Naive thymus-derived CD4-positive, alpha-beta T cell (primary cell): ENCODE data around the gene USP35. TPM values are rescaled to one million over a fixed set of nuclear protein-coding genes. Genes with fewer than 3 reads are reported as not detected.

Source experiments
- ATAC-seq: fragments of 150-1000 bp; cut with Tn5 transposase; 2 replicates; pipeline ENCODE4 v1.10.0; 2021; ENCODE audit warnings: mild to moderate bottlenecking, moderate library complexity
- CTCF ChIA-PET: fragments of 350-600 bp; sonication (Branson Sonifier 250); formaldehyde crosslinking; loops from one replicate; lab custom pipeline; 2021; ENCODE audit warnings: antibody characterized with exemption; lab: Charles Lee
- POLR2A ChIA-PET: fragments of 350-600 bp; sonication (Branson Sonifier 250); formaldehyde crosslinking; loops from one replicate; lab custom pipeline; 2021; ENCODE audit warnings: antibody characterized with exemption, inconsistent platforms; lab: Charles Lee
- DNase-seq, 9 donors: peaks; one replicate each; pipeline versions ENCODE4 v3.0.0 to v3.0.0-alpha.2; 2020 to 2022; ENCODE audit warnings: mixed read lengths in 1 of 9
- H3K27ac ChIP-seq: one replicate; pipeline ENCODE4 v1.7.0; 2013; ENCODE audit warnings: mild to moderate bottlenecking, low read depth, low read length, moderate library complexity
- H3K27me3 ChIP-seq, 2 donors: one replicate each; pipeline ENCODE4 v1.7.0; 2013; ENCODE audit warnings: low read length in 2 of 2, mild to moderate bottlenecking in 2 of 2, moderate library complexity in 2 of 2; ENCODE audit not compliant: control insufficient read depth in 2 of 2, insufficient read depth in 2 of 2
- H3K36me3 ChIP-seq, 3 experiments: 1 replicate in 2 of 3; 2 replicates in 1 of 3; pipeline ENCODE4 v1.7.0; 2013; ENCODE audit warnings: low read length in 3 of 3, mild to moderate bottlenecking in 3 of 3, moderate library complexity in 1 of 3; ENCODE audit not compliant: insufficient read depth in 3 of 3, control insufficient read depth in 2 of 3
- H3K4me1 ChIP-seq, 2 donors: one replicate each; pipeline ENCODE4 v1.7.0; 2013; ENCODE audit warnings: low read length in 2 of 2, mild to moderate bottlenecking in 2 of 2, moderate library complexity in 1 of 2; ENCODE audit not compliant: control insufficient read depth in 2 of 2, insufficient read depth in 2 of 2
- H3K4me3 ChIP-seq: 2 replicates; pipeline ENCODE4 v1.7.0; 2013; ENCODE audit warnings: mild to moderate bottlenecking, low read length
- H3K9me3 ChIP-seq, 3 experiments: 1 replicate in 2 of 3; 2 replicates in 1 of 3; pipeline ENCODE4 v1.7.0; 2013; ENCODE audit warnings: low read length in 3 of 3; ENCODE audit not compliant: control insufficient read depth in 2 of 3
- H3K27ac Mint-ChIP-seq, 9 donors: one replicate each; pipeline ENCODE4 v1.8.0; 2020 to 2022; ENCODE audit warnings: mixed read lengths in 9 of 9, mild to moderate bottlenecking in 8 of 9, moderate library complexity in 5 of 9, inconsistent platforms in 2 of 9
- H3K27me3 Mint-ChIP-seq, 5 donors: one replicate each; pipeline ENCODE4 v1.8.0; 2021 to 2022; ENCODE audit warnings: mixed read lengths in 5 of 5, mild to moderate bottlenecking in 1 of 5
- H3K36me3 Mint-ChIP-seq, 5 donors: one replicate each; pipeline ENCODE4 v1.8.0; 2020 to 2022; ENCODE audit warnings: mixed read lengths in 5 of 5, mild to moderate bottlenecking in 3 of 5, inconsistent platforms in 1 of 5
- H3K4me1 Mint-ChIP-seq, 7 donors: one replicate each; pipeline ENCODE4 v1.8.0; 2020 to 2022; ENCODE audit warnings: mixed read lengths in 7 of 7, mild to moderate bottlenecking in 3 of 7, inconsistent platforms in 1 of 7
- H3K4me3 Mint-ChIP-seq, 10 donors: one replicate each; pipeline ENCODE4 v1.8.0; 2020 to 2022; ENCODE audit warnings: mild to moderate bottlenecking in 10 of 10, mixed read lengths in 10 of 10, moderate library complexity in 6 of 10, inconsistent platforms in 2 of 10
- H3K9me3 Mint-ChIP-seq, 11 donors: one replicate each; pipeline ENCODE4 v1.8.0; 2020 to 2022; ENCODE audit warnings: mixed read lengths in 11 of 11, mild to moderate bottlenecking in 4 of 11, inconsistent platforms in 1 of 11, moderate library complexity in 1 of 11
- intact Hi-C, 2 donors: fragments of 100-400 bp; cut with micrococcal nuclease; formaldehyde crosslinking; loops; one replicate each; pipeline ENCODE4 v1.15.1; 2023
- polyA plus RNA-seq, 2 donors: library from polyadenylated mRNA; unstranded; fragments of 300-500 nt; fragmentation: Illumina TruSeq; gene quantifications; one replicate each; pipeline ENCODE4 v1.2.3, GENCODE V29; 2021
- total RNA-seq, 6 experiments: library from RNA in 5 of 6; stranded (reverse) in 5 of 6; gene quantifications; 1 replicate in 5 of 6; 2 replicates in 1 of 6; pipeline ENCODE4 v1.2.3 and lab custom pipeline; 2021 to 2026

Gene USP35
- total and polyA plus RNA-seq, 7 experiments from 2014 or later, result 1.2 to 19.2 (median 13.2) TPM

- POLR2A ChIA-PET, result interaction anchor here (1.0 kb wide), 1 partner anchor 18 kb away, joined by 3 read pairs; no protein-coding TSS in a partner anchor
- no peaks in the 10 kb centered on the region for H3K9me3 Mint-ChIP-seq
Measured at GRCh38 chr11:78147807-78148206, 40.9 kb upstream of the USP35 start.

GRCh38 chr11:78149646-78150045, 39.1 kb upstream of the USP35 start:
- no peaks in the 10 kb centered on the region for H3K36me3 ChIP-seq
- ATAC-seq (peak; percentile 48), DNase-seq (peak in 5 of 9 donors; percentile 15 to 42 (median 21))
- Mint-ChIP-seq H3K36me3 (peaks cover 0 to 11% (median 0%) of the 10 kb centered on the region in 5 donors), H3K27ac (no peak overlapping the region), H3K4me1 (peaks cover 0 to 6% (median 0%) of the 10 kb centered on the region in 7 donors), H3K4me3 (no peak overlapping the region), H3K27me3 (no peaks in the 10 kb centered on the region), H3K9me3 (no peaks in the 10 kb centered on the region)
- no peak overlapping the region for H3K27ac ChIP-seq
- H3K9me3 ChIP-seq, result no peaks in the 10 kb centered on the region
- no peak overlapping the region for H3K4me3 ChIP-seq
- no peaks in the 10 kb centered on the region for H3K27me3 ChIP-seq
- ChIA-PET POLR2A (interaction anchor here (1.0 kb wide), 1 partner anchor 19 kb away, joined by 3 read pairs; no protein-coding TSS in a partner anchor), CTCF (interaction anchor here (0.6 to 2.2 kb wide), 3 partner anchors 54 to 415 kb away, joined by 3 to 9 read pairs (median 4); no protein-coding TSS in a partner anchor)
- intact Hi-C loops, result loop anchor here in 1 of 2 donors (1.0 kb wide), 1 partner anchor 415 kb away; no protein-coding TSS in a partner anchor
- H3K4me1 ChIP-seq, result no peaks in the 10 kb centered on the region

More at GRCh38 chr11:78147807-78148206, 40.9 kb upstream of the USP35 start:
- intact Hi-C loops, result no loop called here
- CTCF ChIA-PET, result no interaction called here
- DNase-seq (no peak), ATAC-seq (no peak)
- H3K27ac Mint-ChIP-seq, result no peak overlapping the region
- Histone ChIP-seq H3K27ac (no peak overlapping the region), H3K4me3 (no peak overlapping the region), H3K36me3 (no peaks in the 10 kb centered on the region), H3K4me1 (no peaks in the 10 kb centered on the region), H3K27me3 (no peaks in the 10 kb centered on the region), H3K9me3 (no peaks in the 10 kb centered on the region)
- H3K4me3 Mint-ChIP-seq, result no peak overlapping the region
- peaks cover 0 to 20% (median 0%) of the 10 kb centered on the region in 5 donors for H3K36me3 Mint-ChIP-seq
- no peaks in the 10 kb centered on the region for H3K27me3 Mint-ChIP-seq
- H3K4me1 Mint-ChIP-seq, result peaks cover 0 to 6% (median 0%) of the 10 kb centered on the region in 7 donors

- Histone ChIP-seq H3K9me3 (no peaks in the 10 kb centered on the region), H3K27me3 (no peaks in the 10 kb centered on the region), H3K4me3 (no peak overlapping the region), H3K36me3 (no peaks in the 10 kb centered on the region), H3K27ac (no peak overlapping the region), H3K4me1 (no peaks in the 10 kb centered on the region)
- no peaks in the 10 kb centered on the region for H3K9me3 Mint-ChIP-seq
- peaks cover 0 to 6% (median 0%) of the 10 kb centered on the region in 7 donors for H3K4me1 Mint-ChIP-seq
- no peak overlapping the region for H3K4me3 Mint-ChIP-seq
- POLR2A ChIA-PET, result no interaction called here
- peak overlapping the region in 1 of 9 donors; percentile 28 for H3K27ac Mint-ChIP-seq
- peaks cover 0 to 11% (median 0%) of the 10 kb centered on the region in 5 donors for H3K36me3 Mint-ChIP-seq
- H3K27me3 Mint-ChIP-seq, result no peaks in the 10 kb centered on the region
- ATAC-seq (no peak), DNase-seq (no peak)
- CTCF ChIA-PET, result interaction anchor here (0.6 to 2.2 kb wide), 3 partner anchors 11 to 414 kb away, joined by 4 to 9 read pairs (median 4); partner anchors contain the start of gene ALG8
- intact Hi-C loops, result no loop called here
Measured at GRCh38 chr11:78150346-78150745, 38.4 kb upstream of the USP35 start.

GRCh38 chr11:78150754-78151153, 38.0 kb upstream of the USP35 start:
- H3K4me3 Mint-ChIP-seq, result no peak overlapping the region
- Histone ChIP-seq H3K4me3 (no peak overlapping the region), H3K36me3 (no peaks in the 10 kb centered on the region), H3K9me3 (no peaks in the 10 kb centered on the region), H3K27ac (no peak overlapping the region), H3K4me1 (no peaks in the 10 kb centered on the region), H3K27me3 (no peaks in the 10 kb centered on the region)
- ChIA-PET POLR2A (no interaction called here), CTCF (interaction anchor here (0.9 kb wide), 1 partner anchor 11 kb away, joined by 4 read pairs; the partner anchor contains the start of gene ALG8)
- H3K4me1 Mint-ChIP-seq, result peaks cover 0 to 6% (median 0%) of the 10 kb centered on the region in 7 donors
- no peaks in the 10 kb centered on the region for H3K27me3 Mint-ChIP-seq
- no peaks in the 10 kb centered on the region for H3K9me3 Mint-ChIP-seq
- H3K27ac Mint-ChIP-seq, result peak overlapping the region in 1 of 9 donors; percentile 49
- intact Hi-C loops, result no loop called here
- DNase-seq, result no peak
- ATAC-seq, result no peak
- H3K36me3 Mint-ChIP-seq, result peaks cover 0 to 11% (median 0%) of the 10 kb centered on the region in 5 donors

- H3K4me1 Mint-ChIP-seq, result peaks cover 0 to 6% (median 0%) of the 10 kb centered on the region in 7 donors
- Histone ChIP-seq H3K9me3 (no peaks in the 10 kb centered on the region), H3K4me1 (no peaks in the 10 kb centered on the region), H3K4me3 (no peak overlapping the region), H3K36me3 (no peaks in the 10 kb centered on the region), H3K27me3 (no peaks in the 10 kb centered on the region), H3K27ac (no peak overlapping the region)
- H3K36me3 Mint-ChIP-seq, result peaks cover 0 to 11% (median 0%) of the 10 kb centered on the region in 5 donors
- no peak for ATAC-seq
- ChIA-PET CTCF (no interaction called here), POLR2A (no interaction called here)
- intact Hi-C loops, result no loop called here
- H3K27me3 Mint-ChIP-seq, result no peaks in the 10 kb centered on the region
- H3K27ac Mint-ChIP-seq, result no peak overlapping the region
- no peaks in the 10 kb centered on the region for H3K9me3 Mint-ChIP-seq
- no peak for DNase-seq
- H3K4me3 Mint-ChIP-seq, result no peak overlapping the region
Measured at GRCh38 chr11:78151804-78152203, 36.9 kb upstream of the USP35 start.

GRCh38 chr11:78156127-78156844, 32.4 kb upstream of the USP35 start:
- Mint-ChIP-seq H3K27me3 (no peaks in the 10 kb centered on the region), H3K36me3 (peaks cover 0 to 4% (median 0%) of the 10 kb centered on the region in 5 donors), H3K4me1 (peaks cover 0 to 6% (median 0%) of the 10 kb centered on the region in 7 donors), H3K9me3 (no peaks in the 10 kb centered on the region), H3K27ac (no peak overlapping the region), H3K4me3 (no peak overlapping the region)
- no peaks in the 10 kb centered on the region for H3K9me3 ChIP-seq
- no peaks in the 10 kb centered on the region for H3K36me3 ChIP-seq
- ChIA-PET POLR2A (no interaction called here), CTCF (interaction anchor here (1.2 kb wide), 1 partner anchor 16 kb away, joined by 3 read pairs; no protein-coding TSS in a partner anchor)
- intact Hi-C loops, result no loop called here
- no peaks in the 10 kb centered on the region for H3K4me1 ChIP-seq
- no peak overlapping the region for H3K27ac ChIP-seq
- H3K27me3 ChIP-seq, result no peaks in the 10 kb centered on the region
- DNase-seq (no peak), ATAC-seq (no peak)
- no peak overlapping the region for H3K4me3 ChIP-seq
